HepG2 (cell line): ENCODE measurements around the gene CTAG1A. TPM values are rescaled to one million over a fixed set of nuclear protein-coding genes. Genes with fewer than 3 reads are reported as not detected.

Experiments
- ARNT ChIP-seq: fragments of 450-650 bp; IDR thresholded peaks from 2 replicates; pipeline ENCODE4 v1.6.1; 2017
- ATF3 ChIP-seq: sonication (generic); formaldehyde crosslinking; IDR thresholded peaks from 2 replicates; pipeline ENCODE4 v1.4.0; 2020; ENCODE audit warnings: missing genetic modification reagents
- CREM ChIP-seq, 2 experiments: sonication (generic) in 1 of 2; formaldehyde crosslinking in 1 of 2; IDR thresholded peaks; 2 replicates each; pipeline versions ENCODE4 v1.4.0 to v1.6.1; 2016 to 2020; ENCODE audit warnings: antibody characterized with exemption in 1 of 2, mild to moderate bottlenecking in 1 of 2, missing genetic modification reagents in 1 of 2
- FIP1L1 ChIP-seq: fragments of 200-400 bp; formaldehyde crosslinking; IDR thresholded peaks from 2 replicates; pipeline ENCODE4 v1.6.1; 2018; ENCODE audit warnings: low read depth, mild to moderate bottlenecking, low read length, moderate library complexity, borderline replicate concordance; ENCODE audit not compliant: insufficient read depth
- GFI1 ChIP-seq: sonication (generic); formaldehyde crosslinking; IDR thresholded peaks from 2 replicates; pipeline ENCODE4 v1.5.0; 2020; ENCODE audit warnings: missing genetic modification reagents, mild to moderate bottlenecking, borderline replicate concordance
- IRF9 ChIP-seq: sonication (generic); formaldehyde crosslinking; IDR thresholded peaks from 2 replicates; pipeline ENCODE4 v1.8.0; 2022; ENCODE audit warnings: missing genetic modification reagents, mild to moderate bottlenecking, borderline replicate concordance
- KDM2A ChIP-seq: sonication (generic); formaldehyde crosslinking; IDR thresholded peaks from 2 replicates; pipeline ENCODE4 v1.4.0; 2020; ENCODE audit warnings: low read depth, missing genetic modification reagents, borderline replicate concordance
- KLF6 ChIP-seq: IDR thresholded peaks from 2 replicates; pipeline ENCODE4 v1.8.0; 2016; ENCODE audit warnings: missing biosample characterization, missing genetic modification reagents
- MAFK ChIP-seq, 2 experiments: IDR thresholded peaks in 1 of 2; conservative IDR thresholded peaks in 1 of 2; 2 replicates each; pipeline ENCODE4 v1.6.1; 2011; ENCODE audit warnings: improper control_type of control experiment in 2 of 2, low read length in 2 of 2
- NCOR1 ChIP-seq: fragments of 200-600 bp; sonication (generic); IDR thresholded peaks from 2 replicates; pipeline ENCODE4 v1.7.0; 2017; ENCODE audit warnings: antibody characterized with exemption, low read length, borderline replicate concordance
- NR0B2 ChIP-seq: sonication (generic); formaldehyde crosslinking; IDR thresholded peaks from 2 replicates; pipeline ENCODE4 v1.4.0; 2020; ENCODE audit warnings: mild to moderate bottlenecking, missing genetic modification reagents
- PATZ1 ChIP-seq: sonication (generic); formaldehyde crosslinking; IDR thresholded peaks from 2 replicates; pipeline ENCODE4 v1.4.0; 2020; ENCODE audit warnings: missing genetic modification reagents
- PRDM10 ChIP-seq: sonication (generic); formaldehyde crosslinking; IDR thresholded peaks from 2 replicates; pipeline ENCODE4 v1.4.0; 2020; ENCODE audit warnings: low read depth, missing genetic modification reagents
- SNAI1 ChIP-seq: sonication (generic); formaldehyde crosslinking; IDR thresholded peaks from 2 replicates; pipeline ENCODE4 v1.5.0; 2020; ENCODE audit warnings: mild to moderate bottlenecking, missing genetic modification reagents, borderline replicate concordance
- SSRP1 ChIP-seq: IDR thresholded peaks from 2 replicates; pipeline ENCODE4 v1.6.1; 2016; ENCODE audit warnings: control low read depth
- TOE1 ChIP-seq: sonication (generic); formaldehyde crosslinking; IDR thresholded peaks from 2 replicates; pipeline ENCODE4 v1.4.0; 2020; ENCODE audit warnings: mild to moderate bottlenecking, missing genetic modification reagents
- ZNF143 ChIP-seq: sonication (generic); formaldehyde crosslinking; IDR thresholded peaks from 2 replicates; pipeline ENCODE4 v1.4.0; 2020; ENCODE audit warnings: missing genetic modification reagents
- ZNF503 ChIP-seq: sonication (generic); formaldehyde crosslinking; IDR thresholded peaks from 2 replicates; pipeline ENCODE4 v1.4.0; 2020; ENCODE audit warnings: missing genetic modification reagents
- ZNF549 ChIP-seq: sonication (generic); formaldehyde crosslinking; IDR thresholded peaks from 2 replicates; pipeline ENCODE4 v1.5.0; 2020; ENCODE audit warnings: missing genetic modification reagents
- polyA plus RNA-seq, 8 experiments: library from polyadenylated mRNA; depleted of rRNA in 3 of 8; stranded (reverse) in 7 of 8; unstranded in 1 of 8; fragments of >200 nt; fragmentation: Illumina TruSeq in 4 of 8; extraction: Trizol in 4 of 8; gene quantifications; 2 replicates each; pipeline versions ENCODE4 v1.2.1 to v1.2.3, GENCODE V29; 2011 to 2016; ENCODE audit warnings: low read depth in 4 of 8, missing spikeins in 1 of 8, mixed read lengths in 1 of 8; ENCODE audit not compliant: insufficient read depth in 1 of 8
- total RNA-seq, 5 experiments: library from RNA; depleted of rRNA; stranded (reverse); fragments of >200 nt; fragmentation: Illumina TruSeq; extraction: Trizol; gene quantifications; 2 replicates each; pipeline ENCODE4 v1.2.3, GENCODE V29; 2016; ENCODE audit warnings: low read depth in 1 of 5

The CTAG1A gene
- total and polyA plus RNA-seq, 2 of the 13 experiments (the other 11 are each of a cell fraction or from before 2014, with no cell fraction given): not detected

GRCh38 chrX:154541896-154542722 lies 42.8 kb upstream of the CTAG1A start (continued):
- TF ChIP-seq ZNF503 (CRISPR knock-in tag) (0 out of 2 replicates have a peak, but pooled peaks have one; percentile 49), SSRP1 (CRISPR knock-in tag) (no peak), KDM2A (peak; percentile 34; the same call in 1 of the 2 replicates), ZNF143 (CRISPR knock-in tag) (no peak), NR0B2 (CRISPR knock-in tag) (no peak), PATZ1 (CRISPR knock-in tag) (peak; percentile 97), SNAI1 (CRISPR knock-in tag) (no peak), ZNF549 (CRISPR knock-in tag) (no peak), CREM (IDR thresholded peaks at IDR 0.05) (peak; percentile 73), CREM (CRISPR knock-in tag; IDR thresholded peaks at IDR 0.05) (no peak), FIP1L1 (no peak), MAFK (conservative IDR thresholded peaks at IDR 0.05 in 1 of 2, IDR thresholded peaks at IDR 0.05 in 1 of 2; ENCODE audit: low read length in 2 of 2) (peak; percentile 75 to 92), KLF6 (CRISPR knock-in tag) (no peak), GFI1 (CRISPR knock-in tag) (0 out of 2 replicates have a peak, but pooled peaks have one; percentile 22), IRF9 (CRISPR knock-in tag) (no peak), TOE1 (no peak), ATF3 (CRISPR knock-in tag) (peak; percentile 89), NCOR1 (no peak), ARNT (no peak), PRDM10 (CRISPR knock-in tag) (peak; percentile 75)
